HepG2 (cell line): Measurements from ENCODE around the gene C5orf47.

ENCODE experiments used
- BHLHE40 ChIP-seq: IDR thresholded peaks from 2 replicates; pipeline ENCODE4 v1.6.1; 2011; ENCODE audit warnings: low read length, improper control_type of control experiment
- EZH2 ChIP-seq: conservative IDR thresholded peaks from 2 replicates; pipeline ENCODE4 v1.6.1; 2012; ENCODE audit warnings: mild to moderate bottlenecking, low read depth, low read length, moderate library complexity
- IKZF1 ChIP-seq: fragments of 450-650 bp; IDR thresholded peaks from 2 replicates; pipeline ENCODE4 v1.7.1; 2016
- JUND ChIP-seq: sonication (generic); formaldehyde crosslinking; IDR thresholded peaks from 2 replicates; pipeline ENCODE4 v1.8.0; 2022; ENCODE audit warnings: mild to moderate bottlenecking, missing genetic modification reagents
- POLR2AphosphoS5 ChIP-seq: IDR thresholded peaks from 2 replicates; pipeline ENCODE4 v1.6.1; 2012; ENCODE audit warnings: low read depth, low read length
- TARDBP ChIP-seq: sonication (generic); formaldehyde crosslinking; IDR thresholded peaks from 2 replicates; pipeline ENCODE4 v1.8.0; 2022; ENCODE audit warnings: mild to moderate bottlenecking, missing genetic modification reagents
- ZNF121 ChIP-seq: sonication (generic); formaldehyde crosslinking; IDR thresholded peaks from 2 replicates; pipeline ENCODE4 v1.5.0; 2020; ENCODE audit warnings: mild to moderate bottlenecking, missing genetic modification reagents
- ZNF343 ChIP-seq: sonication (generic); formaldehyde crosslinking; IDR thresholded peaks from 2 replicates; pipeline ENCODE4 v1.4.0; 2020; ENCODE audit warnings: mild to moderate bottlenecking, missing genetic modification reagents
- ZNF737 ChIP-seq: sonication (generic); formaldehyde crosslinking; IDR thresholded peaks from 2 replicates; pipeline ENCODE4 v1.5.0; 2020; ENCODE audit warnings: missing genetic modification reagents, mild to moderate bottlenecking, borderline replicate concordance
- TF ChIP-seq, protein P1 (sequence below): sonication (generic); formaldehyde crosslinking; conservative IDR thresholded peaks from 2 replicates; pipeline ENCODE4 v1.4.0; 2020; ENCODE audit warnings: missing genetic modification reagents

- TF ChIP-seq IKZF1 (no peak), JUND (CRISPR knock-in tag) (no peak), TARDBP (CRISPR knock-in tag) (no peak), ZNF121 (CRISPR knock-in tag) (no peak), BHLHE40 (no peak), POLR2AphosphoS5 (no peak), ZNF343 (CRISPR knock-in tag) (no peak), ZNF737 (CRISPR knock-in tag) (no peak), EZH2 (no peak)
- TF ChIP-seq, protein P1, sequence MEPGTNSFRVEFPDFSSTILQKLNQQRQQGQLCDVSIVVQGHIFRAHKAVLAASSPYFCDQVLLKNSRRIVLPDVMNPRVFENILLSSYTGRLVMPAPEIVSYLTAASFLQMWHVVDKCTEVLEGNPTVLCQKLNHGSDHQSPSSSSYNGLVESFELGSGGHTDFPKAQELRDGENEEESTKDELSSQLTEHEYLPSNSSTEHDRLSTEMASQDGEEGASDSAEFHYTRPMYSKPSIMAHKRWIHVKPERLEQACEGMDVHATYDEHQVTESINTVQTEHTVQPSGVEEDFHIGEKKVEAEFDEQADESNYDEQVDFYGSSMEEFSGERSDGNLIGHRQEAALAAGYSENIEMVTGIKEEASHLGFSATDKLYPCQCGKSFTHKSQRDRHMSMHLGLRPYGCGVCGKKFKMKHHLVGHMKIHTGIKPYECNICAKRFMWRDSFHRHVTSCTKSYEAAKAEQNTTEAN (CRISPR knock-in tag): no peak
Observed at GRCh38 chr5:173946323-173946722, 42.6 kb upstream of the C5orf47 start.
